HG02884 (cell line): Measurements from ENCODE around the gene HCFC2.
A peak's percentile ranks its signal among the peaks of the same experiment; 100 is the strongest.
"Not testable (repeated sequence)": the region's sequence is repeated elsewhere in the genome, so short reads cannot be mapped to it uniquely, and the experiment has no call there.

Experiments
- ATAC-seq: cut with Tn5 transposase; IDR thresholded peaks from one replicate; pipeline ENCODE4 v1.9.1; 2021; ENCODE audit warnings: mild to moderate bottlenecking, moderate library complexity; ENCODE audit not compliant: unreplicated experiment

The HCFC2 gene

GRCh38 chr12:104064031-104064841 lies at the start of gene HCFC2:
Gene HCFC2 (plus strand): TSS chr12:104064531. CDS start chr12:104064561, 30 bp downstream.
- ATAC-seq = peak; percentile 80

DNA sequence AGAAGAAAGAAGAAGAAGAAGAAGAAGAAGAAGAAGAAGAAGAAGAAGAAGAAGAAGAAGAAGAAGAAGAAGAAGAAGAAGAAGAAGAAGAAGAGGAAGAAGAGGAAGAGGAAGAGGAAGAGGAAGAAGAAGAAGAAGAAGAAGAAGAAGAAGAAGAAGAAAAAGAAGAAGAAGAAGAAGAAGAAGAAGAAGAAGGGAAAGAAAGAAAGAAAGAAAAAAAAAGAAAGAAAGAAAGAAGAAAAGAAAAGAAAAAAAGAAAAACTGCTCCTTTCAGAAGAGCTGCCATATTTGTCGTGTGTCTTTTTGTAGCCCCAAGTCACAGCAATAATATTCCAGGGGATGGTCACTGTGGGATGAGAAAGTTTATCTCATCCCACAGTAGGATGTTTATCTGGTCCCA lies 42.5 kb upstream of the HCFC2 start:
- ATAC-seq = not testable (repeated sequence)

DNA sequence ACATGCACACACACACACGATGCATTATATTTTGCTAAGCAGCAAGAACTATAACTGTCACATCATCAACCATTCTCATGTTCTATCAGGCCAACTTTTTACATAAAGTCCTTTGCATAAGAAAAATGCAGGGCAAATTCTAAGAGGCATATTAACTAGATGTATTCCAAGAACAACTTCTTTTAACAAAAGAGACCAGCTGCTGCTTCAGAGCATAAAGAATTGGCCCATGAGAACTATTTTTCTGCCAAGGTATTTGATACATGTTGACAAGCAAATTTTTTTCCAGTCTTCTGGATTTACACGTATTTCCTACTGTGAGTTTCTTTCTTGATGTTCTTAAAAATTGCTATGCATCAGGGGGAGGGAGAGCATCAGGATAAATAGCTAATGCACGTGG lies 41.5 kb upstream of the HCFC2 start:
- no peak for ATAC-seq

DNA sequence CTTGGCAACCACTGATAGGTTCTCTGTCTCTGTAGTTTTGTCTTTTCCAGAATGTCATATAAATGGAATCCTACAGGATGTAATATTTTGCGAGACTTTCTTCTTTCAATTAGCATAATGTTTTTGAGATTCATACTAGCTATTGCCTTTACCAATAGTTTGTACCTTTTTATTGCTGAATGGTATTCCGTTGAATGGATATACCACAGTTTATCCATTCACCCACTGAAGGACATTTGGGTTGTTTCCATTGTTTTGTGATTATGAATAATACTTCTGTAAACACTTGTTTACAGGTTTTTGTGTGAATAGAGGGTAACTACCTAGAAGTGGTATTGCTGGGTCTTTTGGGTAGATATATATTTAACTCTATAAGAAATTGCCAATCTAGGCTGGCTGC lies 40.6 kb upstream of the HCFC2 start:
- ATAC-seq = no peak

GRCh38 chr12:104024348-104024747 lies 40.0 kb upstream of the HCFC2 start:
- no peak for ATAC-seq

DNA sequence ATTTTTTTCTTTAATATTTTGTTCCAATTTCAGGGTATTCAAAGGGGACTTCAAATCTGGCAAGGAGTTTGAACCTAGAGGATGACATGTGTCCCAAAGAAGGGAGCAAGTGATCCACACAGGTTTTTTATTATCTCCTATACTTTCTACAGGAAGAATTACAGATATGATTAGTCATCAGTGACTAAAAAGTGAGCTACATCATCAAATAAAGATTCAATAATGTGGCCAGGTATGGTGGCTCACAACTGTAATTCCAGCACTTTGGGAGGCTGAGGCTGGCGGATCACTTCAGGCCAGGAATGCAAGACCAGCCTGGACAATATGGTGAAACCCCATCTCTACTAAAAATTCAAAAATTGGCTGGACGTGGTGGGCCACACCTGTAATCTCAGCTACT lies 38.6 kb upstream of the HCFC2 start:
- no peak for ATAC-seq

DNA sequence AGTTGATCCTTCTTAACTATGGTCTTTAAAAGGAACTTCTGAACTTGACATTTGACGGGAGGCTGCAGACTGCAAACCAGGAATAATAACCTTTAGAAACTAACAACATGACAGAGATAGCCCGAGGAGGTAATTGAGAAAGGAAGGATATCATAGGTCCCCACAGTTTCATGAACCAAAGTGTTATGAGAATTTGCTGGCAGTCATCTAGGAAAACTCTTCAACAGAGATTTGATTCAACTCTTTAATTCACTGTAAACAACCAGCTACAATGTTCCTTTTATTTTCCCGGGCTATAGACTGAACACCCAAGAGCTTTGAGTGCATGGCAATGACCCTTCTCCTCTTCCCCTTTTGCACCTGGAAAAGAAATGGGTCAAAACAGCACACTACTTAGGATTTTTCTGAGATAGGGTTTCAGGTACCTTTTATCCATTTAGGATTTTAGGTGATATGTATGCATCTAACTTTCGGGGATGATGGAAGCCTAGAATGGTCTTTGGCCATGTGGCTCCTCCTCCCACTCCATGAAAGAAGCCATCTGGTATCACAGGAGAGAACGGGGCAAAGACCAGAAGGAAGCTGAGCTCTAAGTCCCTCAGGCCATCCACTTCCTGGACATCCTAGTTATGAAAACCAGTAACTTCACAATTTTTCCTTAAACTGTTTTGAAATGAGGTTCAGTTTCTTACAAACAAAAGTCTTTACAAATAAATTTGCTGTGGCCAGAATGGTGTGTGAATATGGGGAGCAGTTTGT lies 37.3 kb upstream of the HCFC2 start:
- no peak for ATAC-seq

GRCh38 chr12:104030596-104030995 lies 33.7 kb upstream of the HCFC2 start:
- not testable (repeated sequence) for ATAC-seq

DNA sequence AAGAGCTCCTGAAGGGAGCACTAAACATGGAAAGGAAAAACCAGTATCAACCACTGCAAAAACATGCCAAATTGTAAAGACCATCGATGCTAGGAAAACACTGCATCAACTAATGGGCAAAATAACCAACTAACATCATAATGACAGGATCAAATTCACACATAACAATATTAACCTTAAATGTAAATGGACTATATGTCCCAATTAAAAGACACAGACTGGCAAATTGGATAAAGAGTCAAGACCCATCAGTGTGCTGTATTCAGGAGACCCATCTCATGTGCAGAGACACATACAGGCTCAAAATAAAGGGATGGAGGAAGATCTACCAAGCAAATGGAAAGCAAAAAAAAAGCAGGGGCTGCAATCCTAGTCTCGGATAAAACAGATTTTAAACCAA lies 28.2 kb upstream of the HCFC2 start:
- not testable (repeated sequence) for ATAC-seq

- not testable (repeated sequence) for ATAC-seq
Observed at GRCh38 chr12:104039769-104040168, 24.6 kb upstream of the HCFC2 start.

DNA sequence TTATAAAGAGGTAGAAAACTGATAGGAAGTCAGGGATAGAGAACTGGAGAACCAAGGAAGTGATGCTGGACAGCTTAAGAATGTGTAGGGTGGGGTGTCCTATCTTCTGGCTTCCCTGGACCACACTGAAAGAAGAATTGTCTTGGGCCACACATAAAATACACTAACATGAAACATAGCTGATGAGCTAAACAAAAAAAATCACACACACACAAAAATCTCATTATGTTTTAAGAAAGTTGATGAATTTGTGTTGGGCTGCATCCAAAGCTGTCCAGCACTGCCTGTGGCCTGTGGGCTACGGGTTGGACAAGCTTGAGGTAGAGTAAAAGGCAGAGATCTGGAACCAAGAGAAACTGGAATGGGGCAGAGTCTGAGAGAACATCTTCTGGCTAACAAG lies 21.8 kb upstream of the HCFC2 start:
- no peak for ATAC-seq

DNA sequence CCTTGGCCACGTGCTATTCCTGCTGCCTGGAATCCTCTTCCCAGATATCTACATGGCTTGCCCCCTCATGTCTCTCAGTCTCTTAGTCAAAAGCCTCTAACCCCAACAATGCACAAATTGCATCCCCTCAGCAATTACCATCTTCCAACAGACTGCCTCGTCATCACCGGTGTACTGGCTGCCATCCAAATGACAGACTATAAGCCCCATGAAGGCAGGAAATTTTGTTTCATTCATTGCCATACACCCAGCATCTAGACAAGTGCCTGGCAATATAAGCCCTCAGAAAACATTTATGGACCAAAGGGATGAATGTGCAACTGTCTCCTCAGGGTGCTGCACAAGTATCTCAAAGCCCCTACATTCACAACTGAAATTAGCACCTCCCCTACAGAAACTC lies 20.2 kb upstream of the HCFC2 start:
- ATAC-seq = no peak

GRCh38 chr12:104046306-104046705 lies 18.0 kb upstream of the HCFC2 start:
- ATAC-seq = no peak

- no peak for ATAC-seq
Observed at GRCh38 chr12:104048162-104048561, 16.2 kb upstream of the HCFC2 start.

DNA sequence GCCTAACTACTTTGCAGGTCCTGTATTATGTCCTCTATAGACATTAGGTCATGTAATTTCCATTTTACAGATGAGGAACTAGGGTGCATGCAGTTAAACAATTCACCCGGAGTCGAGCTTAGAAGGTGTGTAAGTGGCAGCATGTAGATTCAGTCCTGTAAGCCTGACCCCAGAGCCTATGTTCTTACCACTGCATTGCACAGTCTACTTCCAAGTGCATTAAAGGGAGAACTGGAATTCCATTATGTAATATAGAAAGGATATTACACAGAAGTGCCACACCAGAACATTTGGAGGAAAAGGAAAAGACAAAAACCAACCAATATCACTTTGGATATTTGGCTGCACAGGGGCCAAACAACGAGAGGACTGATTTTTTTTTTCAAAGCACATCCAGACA lies 15.5 kb upstream of the HCFC2 start:
- ATAC-seq = no peak

GRCh38 chr12:104049278-104049902 lies 14.9 kb upstream of the HCFC2 start:
- no peak for ATAC-seq

GRCh38 chr12:104049903-104050356 lies 14.4 kb upstream of the HCFC2 start, which contains the start of gene GLT8D2:
Gene GLT8D2 (minus strand): TSS chr12:104050187. CDS start chr12:104019648, 30,539 bp downstream.
- ATAC-seq = no peak

DNA sequence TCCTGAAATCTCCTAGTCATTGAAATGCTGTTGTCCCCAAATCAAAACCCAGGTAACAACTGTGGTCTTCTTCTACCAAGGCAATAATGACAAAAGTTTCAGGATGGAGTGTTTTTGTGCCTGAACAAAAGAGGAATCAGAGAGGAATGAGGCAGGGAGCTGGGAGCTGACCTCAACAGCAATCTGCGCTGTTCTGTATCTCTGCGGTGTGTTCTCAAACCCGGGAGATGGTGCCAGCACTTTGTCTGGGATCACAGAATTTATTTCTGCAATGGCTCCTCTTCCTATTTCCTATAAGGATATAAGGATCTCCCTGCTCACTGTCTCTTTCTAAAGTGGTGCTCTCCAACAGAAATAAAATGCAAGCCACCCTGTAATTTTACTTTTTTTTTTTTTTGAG lies 13.9 kb upstream of the HCFC2 start:
- no peak for ATAC-seq

GRCh38 chr12:104054681-104055346 lies 9.5 kb upstream of the HCFC2 start:
- ATAC-seq = no peak

DNA sequence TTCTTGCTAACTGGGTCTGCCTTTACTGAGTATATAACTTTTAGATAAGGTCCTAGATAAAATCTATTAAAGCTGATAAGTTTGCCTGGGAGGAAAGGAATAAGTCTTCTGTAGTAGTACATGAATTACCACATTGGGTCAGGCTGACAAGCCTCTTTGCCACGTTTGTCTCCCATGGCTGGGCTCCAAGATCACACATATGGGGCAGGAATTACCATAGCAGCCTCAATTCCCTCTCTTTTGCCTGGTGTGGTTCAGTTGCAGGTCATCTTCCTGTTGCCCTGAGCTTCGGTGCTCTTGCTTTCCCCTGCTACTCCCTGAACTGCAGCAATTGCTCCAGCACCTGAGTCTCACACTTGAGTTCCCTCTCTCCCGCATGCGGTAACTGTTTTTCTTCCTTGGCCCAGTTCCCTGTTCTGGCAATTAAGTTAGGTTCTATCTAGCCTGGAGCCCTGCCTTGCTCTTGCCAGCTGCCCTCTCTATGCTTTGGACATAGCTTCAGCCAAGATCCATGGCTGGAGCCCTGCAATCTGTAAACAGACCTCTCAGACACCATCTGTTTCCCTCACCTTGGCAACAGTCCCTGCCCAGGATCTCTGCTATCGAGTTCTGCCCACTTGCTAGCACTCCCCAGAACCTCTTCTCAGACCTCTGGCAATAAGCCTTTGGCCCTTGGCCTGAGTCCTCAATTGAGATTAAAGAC lies 8.5 kb upstream of the HCFC2 start:
- no peak for ATAC-seq
